B cell (primary cell): Measurements from ENCODE around the gene KDM6B.

Source experiments
- EZH2 ChIP-seq: IDR thresholded peaks from 2 replicates; pipeline ENCODE4 v1.6.1; 2012; ENCODE audit warnings: borderline replicate concordance, low read depth, mild to moderate bottlenecking, moderate library complexity, low read length; ENCODE audit not compliant: insufficient read depth, poor library complexity, severe bottlenecking
- TF ChIP-seq, protein P1 (sequence below): fragments of 200-600 bp; IDR thresholded peaks from one replicate; pipeline ENCODE4 v1.8.0; 2022; ENCODE audit warnings: antibody characterized with exemption, mild to moderate bottlenecking

- TF ChIP-seq, protein P1, sequence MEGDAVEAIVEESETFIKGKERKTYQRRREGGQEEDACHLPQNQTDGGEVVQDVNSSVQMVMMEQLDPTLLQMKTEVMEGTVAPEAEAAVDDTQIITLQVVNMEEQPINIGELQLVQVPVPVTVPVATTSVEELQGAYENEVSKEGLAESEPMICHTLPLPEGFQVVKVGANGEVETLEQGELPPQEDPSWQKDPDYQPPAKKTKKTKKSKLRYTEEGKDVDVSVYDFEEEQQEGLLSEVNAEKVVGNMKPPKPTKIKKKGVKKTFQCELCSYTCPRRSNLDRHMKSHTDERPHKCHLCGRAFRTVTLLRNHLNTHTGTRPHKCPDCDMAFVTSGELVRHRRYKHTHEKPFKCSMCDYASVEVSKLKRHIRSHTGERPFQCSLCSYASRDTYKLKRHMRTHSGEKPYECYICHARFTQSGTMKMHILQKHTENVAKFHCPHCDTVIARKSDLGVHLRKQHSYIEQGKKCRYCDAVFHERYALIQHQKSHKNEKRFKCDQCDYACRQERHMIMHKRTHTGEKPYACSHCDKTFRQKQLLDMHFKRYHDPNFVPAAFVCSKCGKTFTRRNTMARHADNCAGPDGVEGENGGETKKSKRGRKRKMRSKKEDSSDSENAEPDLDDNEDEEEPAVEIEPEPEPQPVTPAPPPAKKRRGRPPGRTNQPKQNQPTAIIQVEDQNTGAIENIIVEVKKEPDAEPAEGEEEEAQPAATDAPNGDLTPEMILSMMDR = no peak
- no peak for TF ChIP-seq EZH2
Observed at GRCh38 chr17:7811251-7811650, 22.8 kb upstream of the KDM6B start.
